HG03139 (cell line): ENCODE data around the gene SLC2A4RG.
"Not testable (repeated sequence)": the region's sequence is repeated elsewhere in the genome, so short reads cannot be mapped to it uniquely, and the experiment has no call there.

Source experiments
- ATAC-seq: cut with Tn5 transposase; IDR thresholded peaks from one replicate; pipeline ENCODE4 v1.9.1; 2021; ENCODE audit not compliant: unreplicated experiment

Gene SLC2A4RG

GRCh38 chr20:63773571-63774241, 34.1 kb downstream of the SLC2A4RG start:
- ATAC-seq = no peak

- ATAC-seq = no peak
Observed at GRCh38 chr20:63774306-63774705, 34.7 kb downstream of the SLC2A4RG start.

- ATAC-seq = no peak
Observed at GRCh38 chr20:63775096-63775978, 35.8 kb downstream of the SLC2A4RG start.

- ATAC-seq = not testable (repeated sequence)
Observed at GRCh38 chr20:63776875-63777274, 37.3 kb downstream of the SLC2A4RG start.

GRCh38 chr20:63777614-63778013, 38.0 kb downstream of the SLC2A4RG start:
- no peak for ATAC-seq

- ATAC-seq = no peak
Observed at GRCh38 chr20:63778034-63778752, 38.6 kb downstream of the SLC2A4RG start.

GRCh38 chr20:63778857-63779256, 39.3 kb downstream of the SLC2A4RG start:
- no peak for ATAC-seq

- no peak for ATAC-seq
Observed at GRCh38 chr20:63781181-63781580, 41.6 kb downstream of the SLC2A4RG start.

GRCh38 chr20:63782051-63782471, 42.5 kb downstream of the SLC2A4RG start:
- no peak for ATAC-seq

- ATAC-seq = no peak
Observed at GRCh38 chr20:63782521-63782971, 43.0 kb downstream of the SLC2A4RG start.

GRCh38 chr20:63783970-63784369, 44.4 kb downstream of the SLC2A4RG start:
- no peak for ATAC-seq

GRCh38 chr20:63785691-63786131, 46.1 kb downstream of the SLC2A4RG start:
- no peak for ATAC-seq

- ATAC-seq = no peak
Observed at GRCh38 chr20:63787302-63787701, 47.7 kb downstream of the SLC2A4RG start.

GRCh38 chr20:63787749-63788148, 48.2 kb downstream of the SLC2A4RG start:
- ATAC-seq = no peak

- no peak for ATAC-seq
Observed at GRCh38 chr20:63789836-63790571, 50.4 kb downstream of the SLC2A4RG start.

GRCh38 chr20:63790572-63791168, 51.1 kb downstream of the SLC2A4RG start:
- no peak for ATAC-seq

GRCh38 chr20:63791497-63792156, 52.1 kb downstream of the SLC2A4RG start:
- ATAC-seq = no peak

GRCh38 chr20:63792866-63793265, 53.3 kb downstream of the SLC2A4RG start:
- no peak for ATAC-seq
